ENCODE measurements around the gene INKA1.

- no peak for TF ChIP-seq CTCF (conservative IDR thresholded peaks at IDR 0.05 in 1 of 2, IDR thresholded peaks at IDR 0.05 in 1 of 2; ENCODE audit: low read depth in 1 of 2, low read length in 2 of 2)
- TF ChIP-seq EZH2 (IDR thresholded peaks at IDR 0.05; ENCODE audit: low read length, missing control alignments) = no peak
Observed at GRCh38 chr3:49787536-49787935, 15.5 kb upstream of the INKA1 start.

Measured in fibroblast of lung (primary cell).